Peyer's patch (tissue), 4 donors: ENCODE data around the gene BTLA. TPM values are rescaled to one million over a fixed set of nuclear protein-coding genes. Genes with fewer than 3 reads are reported as not detected.

ENCODE experiments used
- DNase-seq, 3 donors: peaks; one replicate each; pipeline ENCODE4 v3.0.0-alpha.2; 2017 to 2019
- H3K27ac ChIP-seq, 4 donors: fragments of 200-600 bp; sonication (generic); one replicate each; pipeline ENCODE4 v1.5.1; 2016 to 2019
- H3K27me3 ChIP-seq, 2 donors: fragments of 200-600 bp; sonication (generic); one replicate each; pipeline ENCODE4 v1.5.1; 2019
- H3K36me3 ChIP-seq, 3 donors: fragments of 200-600 bp; sonication (generic); one replicate each; pipeline ENCODE4 v1.5.1; 2016 to 2019
- H3K4me1 ChIP-seq, 4 donors: fragments of 200-600 bp; sonication (generic); one replicate each; pipeline ENCODE4 v1.5.1; 2016 to 2019
- H3K4me3 ChIP-seq, 4 donors: fragments of 200-600 bp; sonication (generic); 1 replicate in 3 of 4; 2 replicates in 1 of 4; pipeline ENCODE4 v1.5.1; 2016 to 2019; ENCODE audit warnings: mild to moderate bottlenecking in 1 of 4
- H3K9me3 ChIP-seq, 4 donors: fragments of 200-600 bp; sonication (generic); one replicate each; pipeline ENCODE4 v1.5.1; 2016 to 2019; ENCODE audit warnings: mild to moderate bottlenecking in 1 of 4
- POLR2A ChIP-seq, 2 donors: fragments of 450-650 bp; IDR thresholded peaks; one replicate each; pipeline ENCODE4 v1.5.1; 2017; ENCODE audit warnings: antibody characterized with exemption in 2 of 2, mild to moderate bottlenecking in 2 of 2, moderate library complexity in 2 of 2
- total RNA-seq, 4 donors: library from RNA; depleted of rRNA; stranded (reverse); fragments of >200 nt; gene quantifications; one replicate each; pipeline ENCODE4 v1.1.0, GENCODE V29; 2016
- TF ChIP-seq, protein P1 (sequence below), 6 experiments: fragments of 450-650 bp in 4 of 6; fragments of 200-600 bp in 2 of 6; sonication (generic) in 1 of 6; IDR thresholded peaks; one replicate each; pipeline ENCODE4 v1.5.1; 2017 to 2019; ENCODE audit warnings: antibody characterized with exemption in 6 of 6, mild to moderate bottlenecking in 3 of 6, moderate library complexity in 1 of 6

BTLA gene
- total RNA-seq, 4 donors from 2014 or later, result 1.2 to 27.2 (median 1.8) TPM; not detected in 1

DNA sequence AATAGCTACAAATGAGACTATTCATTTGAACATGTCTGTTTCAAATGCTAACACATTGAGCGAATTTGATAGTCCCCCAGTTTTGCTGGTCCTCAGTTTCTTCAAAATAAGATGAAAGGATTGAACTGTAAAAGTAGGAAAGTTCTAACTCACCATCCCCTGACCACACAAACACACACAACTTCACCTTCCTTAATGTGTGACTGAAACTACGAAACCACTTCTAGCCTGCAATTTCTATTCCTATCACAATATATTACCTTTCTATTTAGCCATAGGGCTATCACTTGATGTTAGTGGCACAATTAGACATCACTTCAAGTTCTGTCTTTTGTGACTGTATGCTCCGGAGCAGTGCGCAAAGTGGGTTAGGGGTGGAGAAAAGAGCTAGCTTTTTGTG lies 14.9 kb downstream of the BTLA start:
- H3K9me3 ChIP-seq, result no peaks in the 10 kb centered on the region
- no peak overlapping the region for H3K4me3 ChIP-seq
- DNase-seq, result no peak
- no peak for TF ChIP-seq POLR2A (IDR thresholded peaks at IDR 0.05)
- TF ChIP-seq, protein P1, sequence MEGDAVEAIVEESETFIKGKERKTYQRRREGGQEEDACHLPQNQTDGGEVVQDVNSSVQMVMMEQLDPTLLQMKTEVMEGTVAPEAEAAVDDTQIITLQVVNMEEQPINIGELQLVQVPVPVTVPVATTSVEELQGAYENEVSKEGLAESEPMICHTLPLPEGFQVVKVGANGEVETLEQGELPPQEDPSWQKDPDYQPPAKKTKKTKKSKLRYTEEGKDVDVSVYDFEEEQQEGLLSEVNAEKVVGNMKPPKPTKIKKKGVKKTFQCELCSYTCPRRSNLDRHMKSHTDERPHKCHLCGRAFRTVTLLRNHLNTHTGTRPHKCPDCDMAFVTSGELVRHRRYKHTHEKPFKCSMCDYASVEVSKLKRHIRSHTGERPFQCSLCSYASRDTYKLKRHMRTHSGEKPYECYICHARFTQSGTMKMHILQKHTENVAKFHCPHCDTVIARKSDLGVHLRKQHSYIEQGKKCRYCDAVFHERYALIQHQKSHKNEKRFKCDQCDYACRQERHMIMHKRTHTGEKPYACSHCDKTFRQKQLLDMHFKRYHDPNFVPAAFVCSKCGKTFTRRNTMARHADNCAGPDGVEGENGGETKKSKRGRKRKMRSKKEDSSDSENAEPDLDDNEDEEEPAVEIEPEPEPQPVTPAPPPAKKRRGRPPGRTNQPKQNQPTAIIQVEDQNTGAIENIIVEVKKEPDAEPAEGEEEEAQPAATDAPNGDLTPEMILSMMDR (IDR thresholded peaks at IDR 0.05), result no peak
- H3K27ac ChIP-seq, result no peak overlapping the region
- H3K27me3 ChIP-seq, result no peaks in the 10 kb centered on the region
- no peaks in the 10 kb centered on the region for H3K36me3 ChIP-seq
- no peaks in the 10 kb centered on the region for H3K4me1 ChIP-seq

DNA sequence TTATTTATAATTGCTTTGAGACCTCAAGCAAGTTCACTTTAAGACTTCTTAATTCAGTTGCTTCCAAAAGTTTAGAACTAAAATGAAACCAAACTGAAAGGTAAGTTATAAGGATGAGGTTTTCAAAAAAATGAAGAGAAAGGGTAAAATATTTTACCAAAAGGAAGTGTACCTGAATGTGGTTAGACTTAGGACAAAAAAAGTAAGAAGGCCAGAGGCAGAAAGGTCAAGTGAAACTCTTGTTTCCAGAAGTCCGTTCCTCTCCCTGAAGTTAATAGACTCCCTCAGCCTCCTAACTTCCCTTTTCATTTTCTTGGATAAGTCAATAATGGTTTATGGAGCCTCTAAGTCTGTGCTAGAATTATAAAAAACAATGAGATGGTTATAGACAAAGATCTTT lies 16.6 kb downstream of the BTLA start:
- H3K4me1 ChIP-seq, result no peaks in the 10 kb centered on the region
- TF ChIP-seq POLR2A (IDR thresholded peaks at IDR 0.05), result no peak
- TF ChIP-seq, protein P1 (IDR thresholded peaks at IDR 0.05), result no peak
- H3K9me3 ChIP-seq, result no peaks in the 10 kb centered on the region
- DNase-seq, result no peak
- no peak overlapping the region for H3K27ac ChIP-seq
- no peak overlapping the region for H3K4me3 ChIP-seq
- H3K36me3 ChIP-seq, result no peaks in the 10 kb centered on the region
- no peaks in the 10 kb centered on the region for H3K27me3 ChIP-seq

DNA sequence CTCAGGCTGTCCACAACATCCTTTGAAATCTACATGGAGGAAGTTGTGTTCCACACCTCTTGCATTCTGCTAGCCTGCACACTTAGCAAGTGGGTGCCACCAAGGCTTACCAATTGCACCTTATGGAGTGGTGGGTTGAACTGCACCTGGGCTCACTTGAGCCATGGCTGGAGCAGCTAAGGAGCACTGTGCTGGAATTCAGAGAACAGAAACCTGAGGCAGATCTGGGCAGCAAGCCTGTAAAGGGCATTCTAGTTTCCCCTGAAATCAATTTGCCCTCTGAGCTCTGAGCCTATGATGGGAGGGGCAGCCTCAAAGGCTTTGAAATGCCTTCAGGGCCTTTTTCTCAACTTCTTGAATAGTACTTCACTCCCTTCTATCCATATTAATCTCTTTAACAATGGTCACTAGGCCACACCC lies 18.0 kb downstream of the BTLA start:
- H3K9me3 ChIP-seq, result no peaks in the 10 kb centered on the region
- H3K27ac ChIP-seq, result no peak overlapping the region
- H3K4me1 ChIP-seq, result no peaks in the 10 kb centered on the region
- TF ChIP-seq, protein P1 (IDR thresholded peaks at IDR 0.05), result no peak
- TF ChIP-seq POLR2A (IDR thresholded peaks at IDR 0.05), result no peak
- no peak for DNase-seq
- H3K36me3 ChIP-seq, result no peaks in the 10 kb centered on the region
- H3K4me3 ChIP-seq, result no peak overlapping the region
- H3K27me3 ChIP-seq, result no peaks in the 10 kb centered on the region

DNA sequence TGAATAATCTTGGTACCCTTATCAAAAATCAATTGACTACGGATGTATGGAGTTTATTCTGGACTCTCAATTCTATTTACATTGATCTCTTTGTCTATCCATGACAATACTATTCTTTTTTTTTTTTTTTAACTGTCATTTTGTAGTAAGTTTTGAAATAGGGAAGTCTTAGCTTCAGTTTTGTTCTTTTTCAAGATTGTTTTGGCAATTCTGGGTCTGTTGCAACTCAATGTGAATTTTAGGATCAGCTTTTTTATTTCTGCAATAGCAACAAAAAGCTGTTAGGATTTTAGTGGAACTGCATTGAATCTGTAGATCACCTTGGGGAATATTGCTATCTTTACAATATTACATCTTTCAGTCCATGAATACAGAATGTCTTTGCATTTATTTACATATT lies 21.4 kb downstream of the BTLA start:
- H3K9me3 ChIP-seq, result no peaks in the 10 kb centered on the region
- no peak for DNase-seq
- H3K4me1 ChIP-seq, result peaks cover 0 to 4% (median 0%) of the 10 kb centered on the region in 4 donors
- no peaks in the 10 kb centered on the region for H3K36me3 ChIP-seq
- H3K4me3 ChIP-seq, result no peak overlapping the region
- H3K27ac ChIP-seq, result no peak overlapping the region
- no peak for TF ChIP-seq POLR2A (IDR thresholded peaks at IDR 0.05)
- TF ChIP-seq, protein P1 (IDR thresholded peaks at IDR 0.05), result no peak
- no peaks in the 10 kb centered on the region for H3K27me3 ChIP-seq

DNA sequence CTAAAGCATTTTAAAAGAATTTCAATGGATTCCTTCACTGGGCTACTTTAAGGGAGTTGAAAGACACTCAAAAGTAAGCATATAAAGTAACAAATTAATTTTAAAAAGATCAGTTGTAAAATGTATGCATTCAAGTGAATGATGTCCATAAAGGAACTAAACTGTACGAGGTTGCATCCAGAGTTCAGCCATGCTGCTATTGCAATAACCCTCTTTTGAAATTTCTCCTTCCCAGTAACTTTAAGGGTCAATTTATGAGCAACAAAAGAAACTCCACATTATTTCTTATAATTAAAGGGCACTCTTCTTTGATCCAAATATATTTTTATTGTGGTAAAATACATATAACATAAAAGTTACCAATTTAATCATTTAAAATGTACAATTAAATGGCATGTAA lies 22.9 kb downstream of the BTLA start:
- H3K4me3 ChIP-seq, result no peak overlapping the region
- H3K9me3 ChIP-seq, result no peaks in the 10 kb centered on the region
- no peaks in the 10 kb centered on the region for H3K36me3 ChIP-seq
- no peaks in the 10 kb centered on the region for H3K27me3 ChIP-seq
- H3K27ac ChIP-seq, result no peak overlapping the region
- TF ChIP-seq, protein P1 (IDR thresholded peaks at IDR 0.05), result no peak
- no peak for DNase-seq
- H3K4me1 ChIP-seq, result peaks cover 0 to 4% (median 0%) of the 10 kb centered on the region in 4 donors

DNA sequence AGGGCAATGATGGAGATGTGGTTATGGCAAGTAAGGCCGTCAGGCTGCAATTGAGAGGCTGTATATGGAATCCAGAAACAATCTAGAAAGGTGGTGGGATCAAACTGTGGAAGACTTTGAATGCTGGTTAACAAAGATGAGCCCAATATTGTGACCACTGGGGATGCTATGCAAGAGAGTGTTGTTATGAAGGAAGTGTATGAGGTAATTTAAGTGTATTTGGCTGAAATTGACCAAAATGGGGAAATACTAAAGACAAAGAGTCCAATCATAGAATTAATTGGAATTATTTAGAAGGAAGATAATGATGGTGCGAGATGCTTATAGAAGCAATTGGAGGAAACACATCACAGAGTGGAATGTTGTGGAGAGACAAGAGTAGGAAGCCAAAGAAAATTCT lies 24.5 kb downstream of the BTLA start:
- H3K4me1 ChIP-seq, result peaks cover 0 to 4% (median 0%) of the 10 kb centered on the region in 4 donors
- no peaks in the 10 kb centered on the region for H3K27me3 ChIP-seq
- H3K27ac ChIP-seq, result no peak overlapping the region
- H3K4me3 ChIP-seq, result no peak overlapping the region
- DNase-seq, result no peak
- no peaks in the 10 kb centered on the region for H3K9me3 ChIP-seq
- H3K36me3 ChIP-seq, result no peaks in the 10 kb centered on the region
- TF ChIP-seq POLR2A (IDR thresholded peaks at IDR 0.05), result no peak
- TF ChIP-seq, protein P1 (IDR thresholded peaks at IDR 0.05), result no peak
